ENCODE data around the gene PHF20.

- TF ChIP-seq CTCF (conservative IDR thresholded peaks at IDR 0.05 in 1 of 2, IDR thresholded peaks at IDR 0.05 in 1 of 2; ENCODE audit: extremely low read depth in 1 of 2, insufficient read depth in 1 of 2, low read depth in 1 of 2, low read length in 2 of 2) (no peak), EZH2 (IDR thresholded peaks at IDR 0.05; ENCODE audit: borderline replicate concordance, low read length) (no peak)
Measured at GRCh38 chr20:35972462-35972861, 200.6 kb downstream of the PHF20 start.
